ENCODE results near the gene GNA12.
"Not testable (repeated sequence)": the region's sequence is repeated elsewhere in the genome, so short reads cannot be mapped to it uniquely, and the experiment has no call there.

The GNA12 gene

DNA sequence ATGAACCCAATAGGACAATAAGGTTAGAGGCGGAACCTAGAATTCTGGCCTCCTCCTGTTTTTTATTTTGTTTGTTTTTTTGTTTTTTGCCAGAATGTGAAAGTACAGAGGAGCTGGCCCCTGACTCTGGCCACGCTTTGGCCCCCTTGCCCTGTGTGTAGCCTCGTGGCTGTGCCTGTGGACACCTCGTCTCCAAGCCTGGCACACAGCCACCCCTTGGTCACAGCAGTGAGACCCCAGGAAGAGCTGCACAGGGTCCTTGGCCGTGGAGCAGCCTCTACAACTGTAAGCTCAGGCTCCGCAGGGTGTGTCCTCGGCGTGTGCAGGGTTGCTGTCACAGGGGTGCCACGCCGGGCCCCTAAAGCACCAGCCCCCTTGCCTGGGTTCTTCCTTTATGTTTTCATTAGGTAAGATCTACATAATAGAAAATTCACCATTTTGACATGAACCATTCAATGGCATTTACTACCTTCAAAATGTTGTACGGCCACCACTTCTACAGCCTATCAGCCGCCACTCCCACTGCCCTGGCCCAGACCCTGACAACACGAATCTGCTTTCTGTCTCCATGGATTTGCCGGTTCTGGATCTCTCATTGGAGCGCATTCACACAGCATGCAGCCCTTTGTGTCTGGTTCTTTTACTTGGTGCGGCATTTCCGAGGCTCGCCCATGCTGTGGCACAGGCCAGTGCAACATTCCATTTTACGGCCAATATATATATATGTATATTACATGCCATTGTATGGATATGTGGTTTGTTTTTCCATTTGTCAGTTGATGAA lies 105.2 kb downstream of the GNA12 start:
- no peak for FAIRE-seq

DNA sequence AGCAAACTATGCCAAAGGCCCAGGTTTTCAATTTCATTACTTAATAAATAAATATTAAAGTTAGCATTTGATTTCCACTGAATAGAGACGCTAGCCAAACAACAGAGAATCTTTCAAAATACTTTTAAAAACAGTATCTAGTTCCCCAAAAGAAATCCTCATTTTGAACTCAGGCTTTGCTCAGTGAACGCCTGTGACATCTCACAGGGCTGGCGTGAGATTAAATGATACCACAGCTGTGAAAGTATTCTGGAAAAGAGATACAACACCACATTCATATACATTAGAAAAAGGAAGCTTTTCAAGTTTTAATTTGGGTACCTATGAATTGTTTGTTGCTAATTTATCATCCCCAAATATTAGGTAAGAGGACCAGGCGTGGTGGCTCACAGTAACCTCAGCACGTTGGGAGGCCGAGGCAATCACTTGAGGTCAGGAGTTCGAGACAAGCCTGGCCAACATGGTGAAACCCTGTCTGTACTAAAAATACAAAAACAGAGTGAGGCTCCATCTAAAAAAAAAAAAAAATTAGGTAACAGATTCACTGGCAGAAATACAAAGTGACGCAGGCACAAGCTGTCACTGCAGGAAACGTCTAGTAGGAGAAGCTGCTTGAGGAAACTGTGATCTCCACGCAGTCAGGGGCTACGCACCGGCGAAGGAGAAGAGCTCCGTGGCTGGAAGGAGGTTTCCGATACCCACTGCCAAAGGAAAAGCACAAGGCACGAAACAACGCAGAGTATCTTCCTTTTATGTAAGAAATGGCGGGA lies 106.2 kb downstream of the GNA12 start:
- FAIRE-seq, result no peak

DNA sequence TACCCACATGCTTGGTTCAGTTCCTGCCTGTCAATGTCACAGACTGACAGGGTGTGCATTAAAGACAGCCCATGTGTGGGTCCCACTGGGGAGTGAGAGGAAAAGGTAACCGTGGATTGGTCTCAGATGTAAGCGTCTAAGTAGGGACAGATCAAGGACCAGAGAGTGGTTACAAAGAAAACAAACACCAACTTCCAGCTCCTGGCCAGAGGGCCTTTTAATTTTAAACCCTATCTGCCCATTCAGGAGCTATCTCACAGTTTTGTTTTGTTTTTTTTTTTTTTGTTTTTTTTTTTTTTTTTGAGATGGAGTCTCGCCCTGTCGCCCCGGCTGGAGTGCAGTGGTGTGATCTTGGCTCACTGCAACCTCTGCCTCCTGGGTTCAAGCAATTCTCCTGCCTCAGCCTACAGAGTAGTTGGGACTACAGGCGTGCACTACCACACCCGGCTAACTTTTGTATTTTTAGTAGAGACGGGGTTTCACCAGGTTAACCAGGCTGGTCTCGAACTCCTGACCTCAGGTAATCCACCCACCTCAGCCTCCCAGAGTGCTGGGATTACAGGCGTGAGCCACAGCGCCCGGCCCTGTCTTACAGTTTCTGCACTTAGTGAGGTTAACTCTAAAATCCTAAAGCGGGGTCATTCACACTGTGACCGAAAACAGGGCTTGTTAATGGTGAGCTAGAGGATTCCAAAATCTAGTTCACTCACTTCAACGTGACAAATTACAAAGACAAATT lies 106.9 kb downstream of the GNA12 start:
- FAIRE-seq, result not testable (repeated sequence)

DNA sequence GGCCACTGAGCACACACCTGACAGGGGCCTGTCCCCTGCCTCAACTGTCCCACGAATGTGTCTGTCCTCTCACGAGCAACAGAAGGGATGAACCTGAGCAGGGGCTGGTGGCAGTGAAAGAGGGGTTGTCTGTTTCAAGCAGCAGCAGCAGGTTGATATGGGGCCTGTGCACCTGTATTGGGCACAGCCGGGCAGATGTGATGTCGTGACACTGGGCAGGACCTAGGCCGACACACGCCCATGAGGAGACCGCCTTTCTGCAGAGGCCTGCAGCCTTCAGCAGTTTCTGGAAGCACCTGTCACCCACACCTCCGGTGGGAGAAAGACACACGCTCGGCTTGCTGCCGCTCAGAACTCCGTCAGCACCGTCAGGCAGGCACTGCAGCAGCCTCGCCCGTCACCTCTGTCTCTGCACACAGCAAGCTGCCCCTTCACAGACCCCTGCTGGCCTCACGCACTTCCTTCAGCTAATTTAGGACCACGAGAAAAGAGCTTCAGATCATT lies 107.6 kb downstream of the GNA12 start:
- FAIRE-seq, result no peak

DNA sequence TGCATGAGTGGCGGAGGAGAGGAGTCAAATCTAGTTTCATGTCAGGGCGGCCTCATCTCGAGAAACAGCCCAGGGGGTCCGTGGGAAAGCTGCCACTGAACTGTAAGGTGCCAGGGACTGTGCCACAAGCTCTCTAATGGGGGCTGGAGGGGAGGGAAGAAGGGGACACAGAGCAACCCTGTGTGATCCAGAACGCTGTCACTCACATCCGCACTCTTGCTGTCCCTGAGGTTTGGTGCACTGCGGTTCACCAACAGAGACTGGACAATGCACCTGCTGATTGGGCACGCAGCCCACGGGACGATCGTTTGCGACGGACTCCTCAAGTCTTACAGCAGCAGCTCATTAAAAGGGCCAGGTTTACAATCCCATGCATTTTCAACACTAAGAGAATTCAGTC lies 108.4 kb downstream of the GNA12 start:
- no peak for FAIRE-seq

DNA sequence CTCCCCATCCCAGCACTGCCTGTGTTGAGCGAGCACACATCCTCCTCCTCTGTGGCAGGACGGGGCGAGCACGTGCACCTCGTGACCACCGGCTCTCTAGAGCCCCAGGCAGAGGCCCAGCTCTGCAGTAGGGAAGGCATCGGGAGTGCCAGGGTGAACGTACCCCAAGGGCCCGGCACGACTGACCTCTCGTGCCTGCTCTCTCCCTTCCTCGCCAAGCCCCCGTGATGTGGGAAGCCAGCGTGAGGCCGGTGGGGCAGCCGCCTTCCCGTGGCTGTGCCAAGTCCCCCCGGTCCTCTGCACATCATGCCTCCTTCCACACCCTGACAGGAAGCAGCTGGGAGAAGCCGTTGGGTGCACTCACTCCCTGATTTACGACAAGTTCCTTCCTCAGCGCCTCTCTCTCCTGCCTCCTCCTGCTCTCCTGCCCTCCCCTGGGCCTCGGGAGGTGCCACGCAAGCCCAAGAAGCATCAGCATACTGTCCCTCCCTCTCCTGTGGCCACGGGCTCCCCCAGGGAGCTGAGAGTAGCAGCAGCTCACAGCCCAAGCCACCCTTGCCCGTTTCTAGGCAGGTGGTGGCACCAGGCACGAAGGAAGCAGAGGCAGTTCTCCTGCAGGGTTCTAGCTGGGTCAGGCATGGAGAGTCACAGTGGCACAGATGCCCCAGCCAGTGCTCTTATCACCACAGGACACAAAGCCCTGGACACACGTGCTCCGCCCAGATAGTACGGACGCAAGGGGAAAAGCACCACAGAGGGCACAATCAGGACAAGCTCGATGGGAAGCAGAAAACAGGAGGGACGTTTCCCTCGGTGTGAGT lies 109.1 kb downstream of the GNA12 start:
- no peak for FAIRE-seq

DNA sequence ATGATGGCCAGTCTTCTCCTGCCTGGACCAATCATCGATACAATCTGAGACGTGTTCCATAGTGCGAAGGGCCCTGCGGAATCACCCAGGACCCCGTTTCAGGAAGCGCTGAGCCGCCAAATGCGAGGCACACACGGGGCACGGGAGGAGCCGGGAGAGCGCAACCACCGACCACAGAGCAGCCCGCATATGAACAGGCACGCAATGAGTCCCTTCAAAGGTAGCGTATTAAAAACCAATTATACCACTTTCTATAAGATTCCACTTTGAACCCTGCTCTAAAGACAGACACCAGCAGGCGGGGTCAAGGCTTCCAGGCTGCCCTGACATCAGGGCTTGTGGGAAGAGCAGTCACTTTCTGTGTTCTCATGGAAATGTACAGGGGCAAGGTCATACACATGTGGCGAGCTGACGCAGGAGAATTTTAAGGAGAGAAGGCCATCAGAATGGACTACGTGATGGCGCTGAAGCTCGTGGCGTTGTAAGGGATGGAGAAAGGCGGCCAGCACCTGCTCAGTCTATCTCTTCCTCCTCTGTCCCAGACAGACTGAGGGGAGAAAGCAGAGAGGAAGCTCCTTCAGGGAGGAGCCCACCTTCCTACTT lies 109.9 kb downstream of the GNA12 start:
- no peak for FAIRE-seq

DNA sequence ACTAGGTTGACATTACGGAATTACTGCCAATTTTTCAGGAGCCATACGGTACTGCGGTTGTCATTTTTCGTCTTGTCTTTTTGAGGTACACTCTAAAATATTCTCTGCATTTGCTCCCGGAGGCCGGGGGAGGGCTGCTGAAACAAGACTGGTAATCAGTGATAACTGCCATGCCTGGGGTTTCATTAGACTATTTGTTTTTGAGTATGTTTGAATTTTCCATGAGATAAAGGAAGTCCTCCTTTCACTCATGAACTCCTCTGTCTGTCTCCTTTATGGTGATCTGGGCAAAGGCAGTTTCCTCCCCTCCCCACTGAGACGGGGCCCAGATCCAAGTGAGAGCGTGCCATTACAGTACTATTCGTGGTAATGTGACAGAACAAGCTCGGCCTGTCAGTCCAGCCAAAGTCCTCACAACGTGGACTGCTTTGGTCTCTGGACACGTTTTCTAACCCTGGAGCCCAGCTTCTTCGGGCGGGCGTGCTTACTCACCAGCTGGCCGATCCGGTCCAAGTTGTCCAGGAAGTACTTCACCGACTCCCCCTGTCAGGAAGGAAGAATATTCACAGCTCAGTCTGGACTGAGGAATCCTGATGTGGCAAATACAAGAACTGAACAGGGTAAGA lies 111.0 kb downstream of the GNA12 start:
- FAIRE-seq, result no peak

DNA sequence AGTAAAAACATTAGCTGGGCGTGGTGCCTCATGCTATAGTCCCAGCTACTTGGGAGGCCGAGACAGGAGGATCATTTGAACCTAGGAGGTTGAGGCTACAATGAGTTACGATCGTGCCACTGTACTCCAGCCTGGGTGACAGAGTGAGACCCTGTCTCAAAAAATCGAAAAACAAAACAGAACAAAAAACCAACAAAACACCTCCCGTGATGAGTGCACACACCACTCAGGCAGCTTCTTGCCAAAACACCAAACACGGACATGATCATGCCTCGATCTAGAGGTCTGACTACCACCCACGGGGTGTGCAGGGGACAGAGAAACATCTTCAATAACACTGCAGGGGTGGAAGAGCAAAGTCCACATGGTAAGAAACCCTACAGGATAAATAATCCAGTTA lies 111.7 kb downstream of the GNA12 start:
- FAIRE-seq, result no peak

DNA sequence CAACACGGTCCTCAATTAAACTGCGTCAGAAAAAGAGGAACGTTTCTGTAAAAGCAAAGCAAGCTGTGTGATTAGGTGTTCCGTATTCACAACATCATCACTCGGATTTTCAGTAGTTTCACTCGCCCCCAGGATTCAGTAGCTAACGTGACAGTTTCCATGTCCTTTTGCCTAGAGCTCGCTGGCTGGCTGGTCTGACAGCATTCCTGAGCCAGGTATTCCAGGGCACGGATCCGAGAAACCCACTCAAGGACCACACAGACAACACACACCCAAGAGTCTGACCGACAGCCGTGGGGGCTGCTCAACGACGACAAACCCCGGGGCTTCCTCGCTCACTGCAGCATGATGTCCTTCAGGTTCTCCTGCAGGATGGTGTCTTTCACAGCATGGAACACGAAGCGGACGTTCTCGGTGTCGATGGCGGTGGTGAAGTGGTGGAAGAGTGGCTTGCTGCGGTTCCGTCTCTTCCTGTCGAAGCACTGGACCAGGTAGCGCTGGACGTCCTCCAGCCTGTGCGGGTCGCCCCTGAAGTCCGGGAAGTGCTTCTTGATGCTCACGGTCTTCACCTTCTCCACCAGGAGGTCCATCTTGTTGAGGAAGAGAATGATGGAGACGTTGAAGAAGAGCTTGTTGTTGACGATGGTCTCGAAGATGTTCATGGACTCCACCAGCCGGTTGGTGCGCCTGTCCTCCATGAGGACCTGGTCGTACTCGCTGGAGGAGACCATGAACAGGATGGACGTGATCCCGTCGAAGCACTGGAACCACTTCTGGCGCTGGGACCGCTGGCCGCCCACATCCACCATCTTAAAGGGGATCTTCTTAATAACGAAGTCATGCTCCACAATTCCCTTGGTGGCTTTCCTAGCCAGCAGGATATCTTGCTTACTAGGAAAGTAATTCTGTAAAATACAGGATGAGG lies 113.0 kb downstream of the GNA12 start:
- FAIRE-seq, result no peak

DNA sequence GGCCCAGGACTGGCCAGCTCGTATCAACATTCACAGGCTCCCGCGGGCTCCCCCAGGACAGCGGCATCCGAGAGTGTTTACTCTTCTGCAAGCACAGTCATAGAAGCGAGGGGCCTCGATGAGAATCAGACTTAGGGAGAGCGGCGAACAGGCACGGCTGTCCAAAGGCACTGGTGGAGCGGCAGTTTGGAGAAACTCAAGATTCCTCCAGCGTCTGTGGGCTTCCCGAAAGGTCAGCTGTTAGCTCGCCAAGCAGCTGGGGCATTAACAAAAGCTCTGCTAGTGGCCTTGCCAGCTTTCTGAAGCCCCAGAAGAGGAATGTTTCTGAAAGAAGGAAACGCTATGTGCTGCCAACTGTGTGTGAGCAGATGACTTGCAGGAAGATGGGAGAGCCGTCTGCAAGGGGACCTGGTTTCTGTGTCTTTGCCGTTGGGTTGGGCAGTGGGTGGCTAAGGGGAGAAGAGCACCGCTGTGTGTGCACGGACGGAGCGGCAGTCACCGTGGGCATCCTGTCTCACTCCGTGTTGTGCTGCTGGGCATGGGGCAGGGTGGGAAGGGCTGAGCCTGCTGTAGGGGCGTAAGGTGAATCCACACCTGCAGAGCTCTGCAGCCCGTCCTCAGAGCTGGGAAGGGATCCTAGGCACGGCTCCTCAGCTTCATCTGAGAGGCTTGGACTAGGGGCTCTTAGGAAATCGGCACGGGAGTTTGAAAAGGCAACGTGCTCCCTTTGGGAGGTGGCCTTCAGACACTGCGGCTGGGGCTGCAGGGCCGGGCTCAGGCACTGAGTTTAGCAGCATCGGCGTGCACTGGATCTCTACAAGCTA lies 114.0 kb downstream of the GNA12 start:
- no peak for FAIRE-seq

DNA sequence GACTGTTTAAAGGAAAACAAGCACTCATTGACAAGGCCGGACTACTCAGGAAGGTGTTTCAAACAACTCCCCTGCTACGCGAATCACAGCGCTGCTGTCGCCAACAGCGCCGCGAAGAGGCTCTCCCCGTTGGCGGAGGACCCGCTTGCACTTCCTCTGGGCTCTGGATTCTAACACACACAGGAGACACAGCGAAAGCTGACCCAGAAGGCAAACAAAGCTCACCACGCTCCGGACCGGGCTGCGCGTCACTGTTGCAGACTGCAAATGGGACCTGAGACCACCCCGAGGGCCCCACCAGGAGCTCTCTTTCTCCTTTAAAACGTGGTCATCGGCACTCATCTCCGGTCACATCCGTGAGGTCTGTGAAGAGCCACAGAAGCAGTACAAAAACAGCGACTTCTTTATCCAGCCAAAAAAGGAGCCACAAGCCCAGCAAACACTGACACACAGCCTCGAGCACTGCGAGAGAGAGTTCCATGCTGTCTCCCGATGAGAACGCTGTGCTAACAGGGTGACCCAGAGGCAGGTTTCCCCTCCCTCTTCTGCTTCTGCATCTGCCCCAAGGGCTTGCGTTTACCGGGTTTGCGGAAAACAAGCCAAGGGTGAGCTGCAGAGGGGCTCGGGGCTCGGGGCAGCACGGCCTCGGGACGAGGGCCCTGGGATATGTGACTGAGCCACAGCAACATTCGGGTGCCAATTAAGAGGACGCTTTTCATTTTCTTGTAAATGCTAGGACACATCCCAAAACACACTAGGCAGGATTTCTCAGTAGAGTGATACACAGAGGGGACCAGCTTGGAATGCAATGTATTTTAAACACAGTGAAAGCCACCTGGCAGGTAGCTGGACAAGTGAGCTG lies 114.8 kb downstream of the GNA12 start:
- FAIRE-seq, result no peak

DNA sequence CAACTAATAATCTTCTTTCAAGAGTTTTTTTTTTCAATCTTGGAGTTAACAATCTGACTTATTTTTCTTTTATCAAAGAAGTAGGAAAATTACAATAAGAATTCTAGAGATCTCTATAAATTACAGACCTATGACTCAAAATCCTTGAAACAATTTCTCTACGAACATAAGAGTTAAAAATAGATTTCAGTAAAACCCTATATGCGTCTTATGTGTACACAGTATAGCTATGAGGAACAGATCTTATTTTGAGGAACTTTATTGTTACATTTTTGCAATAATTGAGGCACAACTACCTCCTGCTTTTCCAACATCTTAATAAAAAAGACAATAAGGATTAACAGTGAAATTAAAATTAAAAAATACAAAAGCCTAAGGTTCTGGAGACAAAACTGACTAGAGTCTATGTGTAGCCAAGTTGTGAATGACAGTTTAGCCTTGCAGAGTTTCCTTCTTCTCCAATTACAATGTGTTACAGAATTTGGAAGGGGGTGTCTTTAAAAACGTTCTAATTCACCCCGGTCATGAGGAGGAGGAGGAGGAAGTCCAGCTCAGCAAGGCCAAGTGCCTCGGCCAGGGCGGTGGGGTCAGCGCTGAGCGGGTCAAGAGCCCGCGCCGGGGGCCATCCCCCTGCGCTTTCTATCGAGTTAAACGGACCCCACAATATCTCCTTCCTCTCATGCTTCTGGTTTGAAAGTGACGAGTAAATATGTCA lies 115.6 kb downstream of the GNA12 start:
- FAIRE-seq, result no peak

DNA sequence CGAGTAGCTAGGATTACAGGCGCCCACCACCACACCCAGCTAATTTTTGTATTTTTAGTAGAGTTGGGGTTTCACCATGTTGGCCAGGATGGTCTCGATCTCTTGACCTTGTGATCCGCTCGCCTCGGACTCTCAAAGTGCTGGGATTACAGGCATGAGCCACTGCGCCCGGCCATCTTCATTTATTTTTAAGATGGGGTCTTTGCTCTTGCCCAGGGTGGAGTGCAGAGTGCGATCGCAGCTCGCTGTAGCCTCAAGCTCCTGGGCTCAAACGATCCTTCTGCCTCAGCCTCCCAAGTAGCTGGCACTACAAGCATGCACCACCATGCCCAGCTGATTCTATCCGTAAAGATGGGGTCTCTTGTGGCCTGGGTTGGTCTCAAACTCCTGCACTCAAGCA lies 116.9 kb downstream of the GNA12 start:
- FAIRE-seq, result not testable (repeated sequence)

DNA sequence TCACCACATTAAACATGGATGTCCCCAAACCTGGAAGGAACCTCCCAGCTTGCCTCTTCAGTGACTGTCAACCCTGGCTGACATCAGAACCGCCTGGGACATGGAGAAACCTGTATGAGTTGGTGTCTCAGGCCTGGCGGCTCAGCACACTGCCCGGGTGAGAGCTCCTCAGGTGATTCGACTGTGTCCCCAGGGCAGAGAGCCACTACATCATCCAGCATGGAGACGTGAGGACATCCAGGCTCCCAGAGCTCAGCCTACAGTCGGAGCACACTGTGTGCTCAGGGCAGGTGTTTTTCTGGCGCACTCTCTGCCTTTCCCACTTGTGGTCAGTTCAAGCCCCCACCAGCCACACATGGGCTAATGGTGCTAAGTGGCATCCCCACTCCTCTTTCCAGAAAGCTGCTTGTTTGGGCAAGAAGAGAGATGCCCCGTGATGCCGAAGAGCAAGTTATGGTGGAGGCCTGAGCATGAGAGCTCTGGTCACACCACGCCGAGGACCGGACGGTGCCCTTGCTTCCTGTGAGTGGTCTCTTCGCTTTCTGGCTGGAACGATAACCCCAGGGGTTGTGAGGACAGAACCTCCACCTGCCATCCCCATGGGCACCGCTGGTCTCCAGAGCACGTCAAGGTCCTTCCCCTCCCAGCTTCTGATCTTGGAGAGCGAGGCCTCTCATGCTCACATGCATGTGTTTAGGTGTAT lies 117.6 kb downstream of the GNA12 start:
- FAIRE-seq, result no peak

DNA sequence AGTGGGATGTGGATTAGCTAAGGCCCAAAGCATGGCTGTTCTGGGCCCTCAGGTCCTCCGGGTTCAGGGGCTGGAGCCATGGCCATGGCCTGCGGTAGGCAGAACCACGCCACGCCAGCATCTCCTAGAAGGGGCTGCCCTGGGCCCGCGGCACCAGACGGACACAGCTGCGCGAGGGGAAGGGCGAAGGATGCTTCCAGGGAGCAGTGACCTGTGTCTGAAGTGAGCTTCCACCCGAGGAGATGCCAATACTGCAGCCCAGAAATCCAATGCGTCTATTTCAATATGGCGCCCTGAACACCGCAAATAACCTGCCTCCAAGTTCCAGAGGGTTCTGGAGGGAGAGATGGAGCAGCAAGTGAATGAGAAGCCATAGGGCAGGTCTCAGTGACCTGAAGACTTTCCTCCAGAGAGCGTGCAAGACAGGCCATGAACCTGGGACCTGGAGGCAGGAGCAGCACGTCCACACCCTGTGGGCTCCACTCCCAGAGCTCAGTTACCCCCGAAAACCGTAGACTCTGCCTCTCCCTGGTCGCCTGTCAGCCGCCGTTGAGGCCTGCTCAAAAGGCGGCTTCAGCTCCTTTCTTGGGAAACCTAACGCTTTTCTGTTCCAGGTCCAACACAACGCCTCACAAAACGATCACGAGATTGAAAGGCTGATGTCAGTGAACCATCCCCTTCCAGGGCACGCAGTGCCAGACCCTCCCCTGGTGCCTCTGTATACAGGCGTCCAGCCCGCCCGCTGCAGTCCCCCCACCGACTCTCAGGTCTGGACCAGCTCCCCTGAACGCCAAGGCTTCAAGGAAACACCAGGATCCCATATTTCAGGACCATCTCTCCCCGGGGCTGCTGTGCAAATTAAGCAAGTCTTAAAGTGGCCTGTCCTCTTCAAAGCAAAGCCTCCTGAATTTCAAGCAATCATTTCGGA lies 118.7 kb downstream of the GNA12 start:
- FAIRE-seq, result no peak

Data from A204.1 (cell line).